LNCaP clone FGC (cell line): ENCODE measurements around the gene MYLK3.

ENCODE experiments used
- DNase-seq: peaks from one replicate; pipeline ENCODE4 v3.0.0-alpha.2; 2011; ENCODE audit warnings: low read depth
- H3K4me3 ChIP-seq: 2 replicates; pipeline ENCODE4 v1.5.1; 2011; ENCODE audit warnings: mild to moderate bottlenecking, low read depth, low read length, control low read depth
- CTCF ChIP-seq: IDR thresholded peaks from 2 replicates; pipeline ENCODE4 v1.5.1; 2012; ENCODE audit warnings: mild to moderate bottlenecking; ENCODE audit not compliant: control insufficient read depth, insufficient read depth; ENCODE audit errors: extremely low read depth

MYLK3 gene

GRCh38 chr16:46733319-46733830 lies 14.8 kb downstream of the MYLK3 start:
- H3K4me3 ChIP-seq, result no peak overlapping the region
- no peak for TF ChIP-seq CTCF
- no peak for DNase-seq

- no peak for TF ChIP-seq CTCF
- DNase-seq, result no peak
- H3K4me3 ChIP-seq, result no peak overlapping the region
Measured at GRCh38 chr16:46732561-46732960, 15.6 kb downstream of the MYLK3 start.

GRCh38 chr16:46731691-46732555 lies 16.2 kb downstream of the MYLK3 start:
- H3K4me3 ChIP-seq, result no peak overlapping the region
- DNase-seq, result no peak
- no peak for TF ChIP-seq CTCF

- H3K4me3 ChIP-seq, result no peak overlapping the region
- no peak for DNase-seq
- TF ChIP-seq CTCF, result no peak
Measured at GRCh38 chr16:46730801-46731690, 17.1 kb downstream of the MYLK3 start.

- no peak for DNase-seq
- no peak for TF ChIP-seq CTCF
- H3K4me3 ChIP-seq, result no peak overlapping the region
Measured at GRCh38 chr16:46730126-46730525, 18.0 kb downstream of the MYLK3 start.

- DNase-seq, result no peak
- H3K4me3 ChIP-seq, result no peak overlapping the region
- no peak for TF ChIP-seq CTCF
Measured at GRCh38 chr16:46729326-46729995, 18.7 kb downstream of the MYLK3 start.
